Hepatocyte (in vitro differentiated cells): ENCODE results near the gene NAP1L5.

Experiments used
- EZH2 ChIP-seq: fragments of 200-600 bp; sonication (generic); IDR thresholded peaks from 2 replicates; pipeline ENCODE4 v1.6.1; 2016; ENCODE audit warnings: antibody characterized with exemption, mild to moderate bottlenecking, borderline replicate concordance
- EZH2phosphoT487 ChIP-seq: fragments of 200-600 bp; sonication (generic); IDR thresholded peaks from one replicate; pipeline ENCODE4 v1.6.1; 2018; ENCODE audit warnings: antibody characterized with exemption, mild to moderate bottlenecking, low read depth, moderate library complexity; ENCODE audit not compliant: unreplicated experiment, severe bottlenecking

DNA sequence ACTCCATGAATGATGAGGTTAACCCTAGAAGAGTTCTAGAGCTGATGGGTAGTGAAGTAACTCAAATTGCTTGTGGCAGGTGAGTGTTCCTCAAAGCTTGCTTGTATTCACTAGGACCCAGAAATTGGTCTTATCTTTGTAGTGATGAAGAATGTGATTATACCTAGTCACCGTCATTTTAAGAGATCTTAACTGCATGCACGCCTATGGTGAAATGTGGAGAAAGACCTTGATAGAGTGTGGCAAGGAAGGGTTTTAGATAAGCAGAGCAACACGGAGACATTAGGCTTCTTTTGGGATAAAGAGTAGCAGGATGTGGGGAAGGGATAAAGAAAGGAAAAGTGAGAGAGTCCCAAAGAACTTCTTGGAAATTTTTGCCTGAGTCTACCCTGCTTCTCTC lies 42.4 kb downstream of the NAP1L5 start:
- TF ChIP-seq EZH2, result no peak
- TF ChIP-seq EZH2phosphoT487, result no peak
